Measurements from ENCODE around the gene PKP4. TPM values are rescaled to one million over a fixed set of nuclear protein-coding genes. Genes with fewer than 3 reads are reported as not detected.

The PKP4 gene
- total and polyA plus RNA-seq, 2 of the 8 experiments (the other 6 are each of a cell fraction or from before 2014, with no cell fraction given), result 48.2 to 88.0 TPM

GRCh38 chr2:158635961-158636601 is 179.3 kb downstream of the PKP4 start (continued):
- TF ChIP-seq CHD7 (IDR thresholded peaks at IDR 0.05; ENCODE audit: insufficient replicate concordance, low read length) (no peak), CREB1 (IDR thresholded peaks at IDR 0.05) (no peak), HDAC6 (IDR thresholded peaks at IDR 0.05; ENCODE audit: low read depth, low read length) (no peak), CHD1 (IDR thresholded peaks at IDR 0.05; ENCODE audit: low read depth, low read length) (no peak), FOSL1 (IDR thresholded peaks at IDR 0.05; ENCODE audit: insufficient read depth, low read depth, low read length) (no peak)
